Hepatocyte (in vitro differentiated cells): ENCODE data around the gene TBR1.

Source experiments
- EZH2 ChIP-seq: fragments of 200-600 bp; sonication (generic); IDR thresholded peaks from 2 replicates; pipeline ENCODE4 v1.6.1; 2016; ENCODE audit warnings: antibody characterized with exemption, mild to moderate bottlenecking, borderline replicate concordance
- EZH2phosphoT487 ChIP-seq: fragments of 200-600 bp; sonication (generic); IDR thresholded peaks from one replicate; pipeline ENCODE4 v1.6.1; 2018; ENCODE audit warnings: antibody characterized with exemption, mild to moderate bottlenecking, low read depth, moderate library complexity; ENCODE audit not compliant: unreplicated experiment, severe bottlenecking
- TF ChIP-seq, protein P1 (sequence below): fragments of 200-600 bp; sonication (generic); IDR thresholded peaks from 2 replicates; pipeline ENCODE4 v1.5.1; 2016; ENCODE audit warnings: antibody characterized with exemption, mild to moderate bottlenecking; ENCODE audit not compliant: poor library complexity

DNA sequence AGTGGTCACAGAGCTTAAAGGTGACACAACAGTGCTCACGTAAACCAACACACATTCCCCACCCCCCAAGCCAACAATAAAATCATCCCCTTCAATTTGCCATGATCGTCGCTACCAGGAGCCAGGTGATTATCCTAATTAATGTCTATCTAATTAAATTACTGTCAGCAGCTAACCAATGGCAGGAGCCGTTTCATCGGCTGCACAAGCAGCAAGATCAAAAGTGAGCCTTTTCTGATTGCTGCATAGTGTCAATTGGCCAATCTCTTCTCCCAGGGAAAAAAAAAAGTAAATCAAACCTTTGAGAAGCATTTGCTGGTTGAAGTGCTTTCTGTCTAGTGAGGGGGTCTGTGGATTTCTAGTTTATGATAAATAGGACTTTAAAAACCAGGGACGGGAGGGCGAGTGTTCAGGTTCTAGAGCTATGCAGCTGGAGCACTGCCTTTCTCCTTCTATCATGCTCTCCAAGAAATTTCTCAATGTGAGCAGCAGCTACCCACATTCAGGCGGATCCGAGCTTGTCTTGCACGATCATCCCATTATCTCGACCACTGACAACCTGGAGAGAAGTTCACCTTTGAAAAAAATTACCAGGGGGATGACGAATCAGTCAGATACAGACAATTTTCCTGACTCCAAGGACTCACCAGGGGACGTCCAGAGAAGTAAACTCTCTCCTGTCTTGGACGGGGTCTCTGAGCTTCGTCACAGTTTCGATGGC lies at the start of gene TBR1:
- TF ChIP-seq, protein P1, sequence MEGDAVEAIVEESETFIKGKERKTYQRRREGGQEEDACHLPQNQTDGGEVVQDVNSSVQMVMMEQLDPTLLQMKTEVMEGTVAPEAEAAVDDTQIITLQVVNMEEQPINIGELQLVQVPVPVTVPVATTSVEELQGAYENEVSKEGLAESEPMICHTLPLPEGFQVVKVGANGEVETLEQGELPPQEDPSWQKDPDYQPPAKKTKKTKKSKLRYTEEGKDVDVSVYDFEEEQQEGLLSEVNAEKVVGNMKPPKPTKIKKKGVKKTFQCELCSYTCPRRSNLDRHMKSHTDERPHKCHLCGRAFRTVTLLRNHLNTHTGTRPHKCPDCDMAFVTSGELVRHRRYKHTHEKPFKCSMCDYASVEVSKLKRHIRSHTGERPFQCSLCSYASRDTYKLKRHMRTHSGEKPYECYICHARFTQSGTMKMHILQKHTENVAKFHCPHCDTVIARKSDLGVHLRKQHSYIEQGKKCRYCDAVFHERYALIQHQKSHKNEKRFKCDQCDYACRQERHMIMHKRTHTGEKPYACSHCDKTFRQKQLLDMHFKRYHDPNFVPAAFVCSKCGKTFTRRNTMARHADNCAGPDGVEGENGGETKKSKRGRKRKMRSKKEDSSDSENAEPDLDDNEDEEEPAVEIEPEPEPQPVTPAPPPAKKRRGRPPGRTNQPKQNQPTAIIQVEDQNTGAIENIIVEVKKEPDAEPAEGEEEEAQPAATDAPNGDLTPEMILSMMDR, result no peak
- TF ChIP-seq EZH2 (no peak), EZH2phosphoT487 (no peak)
